T-helper 1 cell (primary cell): ENCODE data around the gene MUSTN1.

ENCODE experiments used
- DNase-seq, 5 donors: peaks; one replicate each; pipeline ENCODE4 v3.0.0-alpha.2; 2012 to 2020
- total RNA-seq, 4 donors: gene quantifications; one replicate each; lab custom pipeline; 2026; lab: John Stamatoyannopoulos, UW

MUSTN1 gene
- total RNA-seq: 0 to 0.31 (median 0.06) reads per million in 4 donors

DNA sequence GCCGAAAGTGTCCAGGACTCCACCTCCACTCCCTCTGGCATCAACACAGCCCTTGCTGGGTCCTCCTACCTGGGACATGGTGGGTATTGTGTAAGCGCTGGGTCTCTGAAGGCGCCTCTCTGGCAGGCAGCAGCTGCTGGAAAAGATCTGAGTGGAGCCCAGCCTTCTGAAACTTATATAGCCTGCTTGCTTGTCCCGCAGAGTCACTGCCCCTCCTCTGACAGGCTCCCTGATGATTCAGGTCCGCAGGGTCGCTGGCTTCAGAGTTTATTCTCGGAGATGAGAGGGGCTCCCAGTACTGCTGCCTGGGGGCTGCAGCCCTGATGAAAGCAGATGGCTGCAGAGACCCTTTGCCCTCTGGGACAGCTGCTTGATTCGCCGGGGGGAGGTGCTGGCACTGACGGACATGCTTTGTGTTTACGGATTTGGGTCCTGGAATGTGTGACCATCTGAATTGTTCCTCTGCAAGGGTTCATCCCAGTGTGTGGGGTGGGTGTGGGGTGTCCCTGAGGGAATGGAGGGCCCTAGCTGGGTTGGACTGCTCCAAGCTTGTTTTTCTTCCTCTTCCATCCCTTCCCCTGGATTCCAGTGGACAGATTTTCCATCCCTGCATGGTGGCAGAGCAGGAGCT lies at the start of gene MUSTN1:
TSS of gene MUSTN1 (minus strand) at position 149 of the 631 bp plus-strand sequence. CDS start at position 78, 71 bp downstream.
- no peak for DNase-seq

- DNase-seq: no peak
These were observed 47.6 kb upstream of the MUSTN1 start for GRCh38 chr3:52882377-52882776.

- no peak for DNase-seq
These were observed 47.1 kb upstream of the MUSTN1 start for GRCh38 chr3:52881871-52882270.

DNA sequence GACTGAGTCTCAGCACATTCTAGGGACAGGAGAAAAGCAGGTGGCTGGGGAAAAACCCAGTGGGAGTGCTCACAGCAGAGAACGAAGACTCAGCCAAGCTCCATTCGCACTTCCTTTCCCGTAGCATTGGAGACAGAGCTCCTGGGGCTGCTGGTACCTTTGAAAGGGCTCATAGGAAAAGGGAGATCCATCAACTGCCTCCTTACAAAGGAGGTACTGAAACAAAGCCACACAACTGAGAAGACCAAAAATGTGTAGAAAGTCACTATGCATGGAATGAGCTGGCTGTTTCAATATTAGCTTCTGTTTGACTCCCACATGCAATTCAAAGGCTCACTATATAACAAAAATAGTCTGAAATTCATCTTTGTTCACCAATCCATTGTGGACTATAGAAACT lies 45.7 kb upstream of the MUSTN1 start:
- no peak for DNase-seq

DNA sequence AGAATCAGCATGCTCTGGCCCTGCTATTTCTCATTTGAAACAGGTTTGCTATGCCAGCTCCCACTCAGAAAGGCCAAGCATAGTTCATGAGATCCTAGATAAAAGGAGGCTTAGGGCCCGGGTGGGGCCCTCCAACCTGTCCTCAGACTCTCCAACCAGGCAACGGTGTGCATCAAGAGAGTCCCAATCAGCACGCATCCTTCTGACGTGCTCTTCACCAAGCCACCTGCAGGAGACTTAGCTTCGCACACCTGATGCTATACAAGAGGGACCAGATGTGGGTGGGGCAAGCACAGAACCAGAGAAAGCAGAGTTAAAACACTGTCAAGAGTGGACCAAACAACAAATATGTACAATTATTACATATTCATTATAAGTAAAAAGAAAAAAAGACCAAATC lies 45.2 kb upstream of the MUSTN1 start:
- DNase-seq: no peak

- DNase-seq: no peak
These were observed 44.8 kb upstream of the MUSTN1 start for GRCh38 chr3:52879581-52879980.

DNA sequence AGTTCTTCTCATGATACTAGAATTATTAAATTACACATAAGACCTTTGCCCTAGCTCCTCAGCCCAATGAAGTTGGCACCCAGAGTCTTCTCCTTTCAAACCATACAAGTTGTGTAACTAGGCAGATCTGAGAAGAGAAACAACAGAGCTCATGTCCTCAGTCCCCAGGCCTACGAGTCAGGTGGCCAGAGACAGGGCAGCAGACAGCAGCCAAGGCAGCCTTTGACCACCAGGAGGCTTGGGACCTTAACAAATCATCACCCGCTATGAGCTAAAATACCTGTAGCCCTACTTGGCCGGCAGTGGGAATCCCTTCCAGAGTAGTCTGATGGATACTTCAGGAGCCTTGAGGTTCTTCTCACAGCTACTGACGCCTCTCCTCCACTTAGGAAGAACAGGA lies 44.3 kb upstream of the MUSTN1 start:
- no peak for DNase-seq

DNA sequence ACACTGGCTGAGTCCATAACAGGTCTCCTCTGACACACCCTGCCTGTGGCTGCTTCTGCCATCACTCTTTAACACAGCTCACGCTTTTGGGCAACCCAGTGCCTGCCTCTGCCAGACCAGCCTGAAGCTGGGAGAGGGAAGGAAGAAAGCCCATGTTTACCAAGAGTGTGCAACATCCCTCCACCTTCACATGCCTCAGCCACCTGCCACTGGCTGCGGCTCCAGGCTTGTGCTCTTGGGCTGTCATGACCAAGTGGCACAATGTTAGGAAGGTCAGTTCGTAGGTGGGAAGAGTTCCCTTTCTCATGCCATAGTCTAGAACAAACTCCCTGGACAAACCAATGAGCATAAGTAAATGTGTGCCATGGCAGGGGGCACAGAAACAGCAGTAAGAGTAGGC lies 42.3 kb upstream of the MUSTN1 start:
- no peak for DNase-seq

- no peak for DNase-seq
These were observed 40.2 kb upstream of the MUSTN1 start for GRCh38 chr3:52874864-52875587.

DNA sequence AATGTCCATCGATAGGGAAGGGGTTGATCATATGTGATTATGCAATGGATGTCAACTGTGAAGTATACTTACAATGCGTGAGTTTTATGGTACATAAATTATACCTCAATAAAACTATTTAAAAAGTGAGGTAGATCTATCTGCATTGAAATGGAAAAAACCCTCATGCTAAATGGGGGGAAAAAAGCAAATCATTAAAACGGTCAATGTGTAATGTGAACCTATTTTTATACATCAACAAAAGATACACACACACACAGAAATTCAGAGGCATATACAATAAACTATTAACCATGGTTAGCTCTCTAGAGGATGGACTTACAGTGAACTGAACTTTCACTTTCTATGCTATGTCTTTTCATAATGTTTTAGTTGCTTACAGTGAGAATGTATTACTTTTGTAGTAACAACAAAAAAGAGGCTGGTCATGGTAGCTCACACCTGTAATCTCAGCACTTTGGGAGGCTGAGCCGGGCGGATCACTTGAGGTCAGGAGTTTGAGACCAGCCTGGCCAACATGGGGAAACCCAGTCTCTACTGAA lies 39.4 kb upstream of the MUSTN1 start:
- no peak for DNase-seq

- no peak for DNase-seq
These were observed 38.8 kb upstream of the MUSTN1 start for GRCh38 chr3:52873433-52874159.

GRCh38 chr3:52872245-52872644 lies 37.4 kb upstream of the MUSTN1 start:
- peak in 1 of 5 donors; percentile 31 for DNase-seq

- DNase-seq: no peak
These were observed 36.9 kb upstream of the MUSTN1 start for GRCh38 chr3:52871761-52872160.

DNA sequence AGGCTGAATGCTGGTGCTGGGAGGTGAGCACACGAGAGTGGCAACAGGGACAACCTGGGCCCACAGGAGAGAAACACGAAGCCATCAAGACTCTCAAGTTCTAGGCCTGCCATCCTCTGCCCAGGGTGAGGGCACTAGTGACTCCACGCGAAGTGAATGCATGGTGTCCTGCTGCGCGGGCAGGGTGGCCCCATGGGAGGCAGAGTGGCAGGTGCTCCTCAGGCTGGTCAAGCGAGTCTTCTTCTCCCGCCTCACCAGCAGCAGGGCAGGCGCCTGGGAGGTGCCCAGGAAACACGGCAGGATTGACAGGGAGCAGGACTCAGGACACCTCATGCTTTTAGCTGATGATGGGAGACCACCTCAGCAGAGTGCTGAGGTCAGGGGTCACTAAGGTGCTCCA lies 35.7 kb upstream of the MUSTN1 start:
- DNase-seq: no peak

- no peak for DNase-seq
These were observed 31.6 kb upstream of the MUSTN1 start for GRCh38 chr3:52866427-52866826.

DNA sequence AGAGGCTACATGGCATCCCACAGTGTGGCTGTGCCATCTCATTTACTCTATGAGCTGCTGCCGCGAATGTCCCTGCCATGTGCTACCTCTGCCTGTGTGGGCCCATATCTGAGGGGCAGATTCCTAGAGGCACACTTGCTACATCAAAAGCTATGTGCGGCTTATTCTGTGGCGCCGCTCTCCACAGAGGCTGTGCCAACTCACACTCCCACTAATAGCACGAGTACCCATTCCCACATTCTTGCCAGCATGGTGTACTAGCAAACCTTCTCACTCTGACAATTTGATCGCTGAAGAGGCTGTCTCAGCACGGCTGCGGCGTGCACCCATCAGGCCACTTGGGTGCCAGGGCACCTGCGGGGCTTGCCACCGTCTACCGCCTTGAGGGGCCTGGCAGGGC lies 31.2 kb upstream of the MUSTN1 start:
- DNase-seq: no peak

DNA sequence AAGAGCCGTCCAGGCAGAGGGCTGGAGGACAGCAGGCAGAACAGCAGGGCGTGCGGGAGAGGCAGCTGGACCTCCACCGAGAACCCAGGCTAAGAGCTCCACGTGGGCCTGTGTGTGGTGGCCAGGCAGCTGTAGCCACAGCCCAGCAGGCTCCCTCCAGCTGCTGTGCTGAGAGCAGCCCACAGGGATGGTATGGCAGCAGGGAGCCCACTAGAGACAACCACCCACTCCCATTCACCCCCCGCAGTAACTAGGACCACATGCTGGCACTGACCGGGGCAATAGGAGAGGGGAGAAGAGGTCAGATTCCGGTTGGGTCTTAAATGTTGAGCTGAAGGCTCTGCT lies 25.6 kb upstream of the MUSTN1 start:
- DNase-seq: no peak

- DNase-seq: no peak
These were observed 25.0 kb upstream of the MUSTN1 start for GRCh38 chr3:52859686-52860423.

DNA sequence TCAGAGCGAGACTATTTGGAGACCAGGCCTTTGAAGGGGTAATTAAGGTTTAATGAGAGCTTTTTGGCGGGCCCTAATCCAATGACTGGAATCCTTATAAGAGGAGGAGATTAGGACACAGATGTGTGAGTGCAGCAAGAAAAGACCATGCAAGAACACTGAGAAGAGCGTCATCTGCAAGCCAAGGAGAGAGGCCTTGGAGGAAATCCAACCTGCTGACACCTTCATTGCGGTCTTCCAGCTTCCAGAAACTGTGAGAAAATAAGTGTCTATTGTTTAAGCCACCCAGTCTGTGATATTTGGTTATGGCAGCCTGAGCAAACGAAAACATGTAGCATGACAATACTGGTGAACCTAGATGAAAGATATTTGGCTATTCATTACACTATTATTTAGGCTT lies 23.0 kb upstream of the MUSTN1 start:
- DNase-seq: no peak

DNA sequence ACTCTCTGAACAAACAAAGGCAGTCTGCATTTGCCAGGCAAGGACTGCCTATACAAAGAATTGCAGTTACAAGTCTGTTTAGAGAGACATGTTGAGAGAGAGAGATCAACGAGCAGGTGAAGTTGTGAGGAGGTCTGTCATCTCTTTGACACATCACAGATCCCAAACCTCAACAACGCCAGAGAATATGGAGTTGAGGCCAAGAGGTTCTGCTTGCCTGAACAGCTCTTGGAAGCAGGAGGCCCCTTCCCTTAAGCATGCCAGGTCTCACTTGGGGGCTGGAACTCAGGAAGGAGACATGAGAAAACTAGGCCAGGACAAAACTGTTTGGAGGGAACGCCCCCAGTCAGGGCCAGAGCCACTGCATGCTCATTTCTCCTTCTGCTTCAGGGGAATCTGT lies 22.3 kb upstream of the MUSTN1 start:
- no peak for DNase-seq

DNA sequence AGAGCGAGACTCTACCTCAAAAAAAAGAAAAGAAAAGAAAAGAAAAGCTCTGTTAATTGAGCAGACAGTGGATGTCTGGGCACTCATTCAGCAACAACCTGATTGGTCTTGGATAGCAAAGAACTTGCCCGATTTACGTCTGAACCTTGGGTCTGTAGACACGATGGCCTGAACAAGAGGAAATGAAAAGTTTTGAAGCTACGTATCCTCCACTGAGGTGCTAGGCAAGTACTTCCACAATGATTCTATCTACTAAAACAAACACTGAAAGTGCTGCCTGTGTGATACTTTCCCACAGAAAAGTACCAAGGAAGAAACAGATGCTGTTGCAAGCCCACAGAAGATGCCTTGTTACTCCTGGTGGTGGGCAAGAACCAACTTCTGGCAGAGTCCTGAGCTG lies 21.8 kb upstream of the MUSTN1 start:
- DNase-seq: no peak

GRCh38 chr3:52854013-52854412 lies 19.2 kb upstream of the MUSTN1 start:
- no peak for DNase-seq

- no peak for DNase-seq
These were observed 17.6 kb upstream of the MUSTN1 start for GRCh38 chr3:52852419-52852818.
